ENCODE measurements around the gene GGT6. TPM values are rescaled to one million over a fixed set of nuclear protein-coding genes. Genes with fewer than 3 reads are reported as not detected.
"Not testable (repeated sequence)": the region's sequence is repeated elsewhere in the genome, so short reads cannot be mapped to it uniquely, and the experiment has no call there.

The GGT6 gene
- total RNA-seq, 4 donors from 2014 or later, result 26.4 to 199 (median 119) TPM

- Histone ChIP-seq H3K4me3 (no peak overlapping the region), H3K4me1 (peaks cover 0 to 8% (median 0%) of the 10 kb centered on the region in 4 donors), H3K36me3 (no peaks in the 10 kb centered on the region), H3K9me3 (no peaks in the 10 kb centered on the region), H3K27ac (peak overlapping the region in 3 of 4 donors; percentile 46 to 57 (median 57)), H3K27me3 (no peaks in the 10 kb centered on the region)
- TF ChIP-seq POLR2A (IDR thresholded peaks at IDR 0.05) (no peak), CTCF (IDR thresholded peaks at IDR 0.05) (no peak)
- DNase-seq, result no peak
These were observed 39.3 kb upstream of the GGT6 start for GRCh38 chr17:4599505-4600281.

- peak in 1 of 3 donors; percentile 58 for DNase-seq
- Histone ChIP-seq H3K9me3 (no peaks in the 10 kb centered on the region), H3K27me3 (no peaks in the 10 kb centered on the region), H3K27ac (peak overlapping the region; percentile 57 to 69 (median 60)), H3K4me1 (peaks cover 0 to 8% (median 0%) of the 10 kb centered on the region in 4 donors), H3K4me3 (no peak overlapping the region), H3K36me3 (no peaks in the 10 kb centered on the region)
- TF ChIP-seq POLR2A (IDR thresholded peaks at IDR 0.05) (no peak), CTCF (IDR thresholded peaks at IDR 0.05) (no peak)
These were observed 38.6 kb upstream of the GGT6 start for GRCh38 chr17:4598776-4599504.

- no peaks in the 10 kb centered on the region for H3K27me3 ChIP-seq
- no peaks in the 10 kb centered on the region for H3K36me3 ChIP-seq
- no peak overlapping the region for H3K4me3 ChIP-seq
- no peaks in the 10 kb centered on the region for H3K9me3 ChIP-seq
- no peak for DNase-seq
- H3K4me1 ChIP-seq, result peaks cover 0 to 8% (median 0%) of the 10 kb centered on the region in 4 donors
- H3K27ac ChIP-seq, result peak overlapping the region in 2 of 4 donors; percentile 31 to 62
- TF ChIP-seq POLR2A (IDR thresholded peaks at IDR 0.05), result no peak
- TF ChIP-seq CTCF (IDR thresholded peaks at IDR 0.05), result no peak
These were observed 37.6 kb upstream of the GGT6 start for GRCh38 chr17:4597975-4598374.

GRCh38 chr17:4596636-4597380, 36.4 kb upstream of the GGT6 start:
- no peak for DNase-seq

GRCh38 chr17:4595685-4596342, 35.4 kb upstream of the GGT6 start:
- H3K27ac ChIP-seq, H3K27me3 ChIP-seq, H3K9me3 ChIP-seq, DNase-seq, H3K36me3 ChIP-seq, H3K4me1 ChIP-seq, H3K4me3 ChIP-seq: not testable (repeated sequence)

More at GRCh38 chr17:4596636-4597380, 36.4 kb upstream of the GGT6 start:
- Histone ChIP-seq H3K9me3 (no peaks in the 10 kb centered on the region), H3K27ac (no peak overlapping the region), H3K27me3 (no peaks in the 10 kb centered on the region), H3K4me1 (peaks cover 0 to 8% (median 0%) of the 10 kb centered on the region in 4 donors), H3K4me3 (no peak overlapping the region), H3K36me3 (no peaks in the 10 kb centered on the region)
- no peak for TF ChIP-seq CTCF (IDR thresholded peaks at IDR 0.05)
- TF ChIP-seq POLR2A (IDR thresholded peaks at IDR 0.05), result no peak

Data from Peyer's patch (tissue), 4 donors.